GM12892 (cell line): ENCODE measurements around the gene RBM22.

Experiments
- POLR2A ChIP-seq: IDR thresholded peaks from 2 replicates; pipeline ENCODE4 v1.6.1; 2011; ENCODE audit warnings: low read depth, low read length, control low read depth
- POLR2AphosphoS5 ChIP-seq: IDR thresholded peaks from 2 replicates; pipeline ENCODE4 v1.6.1; 2011; ENCODE audit warnings: low read depth, low read length, control low read depth

DNA sequence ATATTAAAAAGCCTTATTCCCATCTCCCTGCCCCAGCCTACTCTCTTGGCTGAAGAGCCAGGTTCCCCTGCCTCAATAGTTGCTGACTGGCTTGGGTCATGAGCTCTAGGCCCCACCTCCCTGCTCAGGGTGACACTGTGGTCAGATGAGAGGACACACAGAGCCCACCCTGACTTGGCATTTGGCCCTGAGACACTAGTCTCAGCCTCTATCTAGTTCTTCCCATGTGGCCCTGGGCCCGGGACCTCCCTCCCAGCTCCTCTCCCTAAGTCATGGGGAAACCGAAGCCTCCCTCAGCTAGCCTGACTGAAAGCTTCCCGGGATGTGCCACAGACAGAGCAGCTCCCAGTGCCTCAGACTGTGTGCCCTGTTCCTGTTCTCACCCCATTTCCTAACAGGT lies 45.6 kb downstream of the RBM22 start:
- TF ChIP-seq POLR2A (no peak), POLR2AphosphoS5 (no peak)
